ENCODE results near the gene OXCT2.

OXCT2 gene

GRCh38 chr1:39761557-39762260, 9.4 kb downstream of the OXCT2 start:
- no peak for TF ChIP-seq CTCF (IDR thresholded peaks at IDR 0.05; ENCODE audit: low read depth, low read length)
- H3K4me3 ChIP-seq (ENCODE audit: low read depth, low read length), result no peak overlapping the region
- in situ Hi-C loops (cut with HindIII; ENCODE audit: low sequenced_read_pairs), result no loop called here
- no peak for DNase-seq (ENCODE audit: low read depth, low spot score)

- no peak for TF ChIP-seq CTCF (IDR thresholded peaks at IDR 0.05; ENCODE audit: low read depth, low read length)
- H3K4me3 ChIP-seq (ENCODE audit: low read depth, low read length), result no peak overlapping the region
- in situ Hi-C loops (cut with HindIII; ENCODE audit: low sequenced_read_pairs), result no loop called here
- DNase-seq (ENCODE audit: low read depth, low spot score), result no peak
These were observed 10.1 kb downstream of the OXCT2 start for GRCh38 chr1:39761016-39761415.

GRCh38 chr1:39760074-39761008, 10.8 kb downstream of the OXCT2 start:
- no peak for TF ChIP-seq CTCF (IDR thresholded peaks at IDR 0.05; ENCODE audit: low read depth, low read length)
- DNase-seq (ENCODE audit: low read depth, low spot score), result no peak
- in situ Hi-C loops (cut with HindIII; ENCODE audit: low sequenced_read_pairs), result no loop called here
- no peak overlapping the region for H3K4me3 ChIP-seq (ENCODE audit: low read depth, low read length)

- TF ChIP-seq CTCF (IDR thresholded peaks at IDR 0.05; ENCODE audit: low read depth, low read length), result no peak
- DNase-seq (ENCODE audit: low read depth, low spot score), result no peak
- in situ Hi-C loops (cut with HindIII; ENCODE audit: low sequenced_read_pairs), result no loop called here
- no peak overlapping the region for H3K4me3 ChIP-seq (ENCODE audit: low read depth, low read length)
These were observed 11.8 kb downstream of the OXCT2 start for GRCh38 chr1:39759436-39759726.

GRCh38 chr1:39758556-39759435, 12.4 kb downstream of the OXCT2 start:
- no peak overlapping the region for H3K4me3 ChIP-seq (ENCODE audit: low read depth, low read length)
- DNase-seq (ENCODE audit: low read depth, low spot score), result no peak
- in situ Hi-C loops (cut with HindIII; ENCODE audit: low sequenced_read_pairs), result no loop called here
- no peak for TF ChIP-seq CTCF (IDR thresholded peaks at IDR 0.05; ENCODE audit: low read depth, low read length)

GRCh38 chr1:39757501-39757900, 13.6 kb downstream of the OXCT2 start:
- H3K4me3 ChIP-seq (ENCODE audit: low read depth, low read length), result no peak overlapping the region
- in situ Hi-C loops (cut with HindIII; ENCODE audit: low sequenced_read_pairs), result no loop called here
- DNase-seq (ENCODE audit: low read depth, low spot score), result no peak
- TF ChIP-seq CTCF (IDR thresholded peaks at IDR 0.05; ENCODE audit: low read depth, low read length), result no peak

Measured in astrocyte of the spinal cord (primary cell).